Breast epithelium (tissue), 4 donors: ENCODE measurements around the gene BIK. TPM values are rescaled to one million over a fixed set of nuclear protein-coding genes. Genes with fewer than 3 reads are reported as not detected.

Experiments used
- DNase-seq, 2 donors: peaks; one replicate each; pipeline ENCODE4 v3.0.0-alpha.2; 2019; ENCODE audit warnings: low spot score in 2 of 2
- H3K27ac ChIP-seq, 2 donors: fragments of 200-600 bp; sonication (generic) in 1 of 2; one replicate each; pipeline ENCODE4 v1.5.1; 2016 to 2019; ENCODE audit warnings: mild to moderate bottlenecking in 1 of 2
- H3K27me3 ChIP-seq, 2 donors: fragments of 200-600 bp; sonication (generic) in 1 of 2; one replicate each; pipeline versions ENCODE4 v1.5.1 to v1.6.0; 2017 to 2019; ENCODE audit warnings: control low read depth in 1 of 2, mild to moderate bottlenecking in 1 of 2
- H3K36me3 ChIP-seq: fragments of 200-600 bp; one replicate; pipeline ENCODE4 v1.5.1; 2019
- H3K4me1 ChIP-seq, 2 donors: fragments of 200-600 bp; sonication (generic); one replicate each; pipeline ENCODE4 v1.5.1; 2016 to 2019; ENCODE audit warnings: control low read depth in 1 of 2
- H3K4me3 ChIP-seq, 3 donors: fragments of 200-600 bp; sonication (generic); 1 replicate in 2 of 3; 2 replicates in 1 of 3; pipeline ENCODE4 v1.5.1; 2016 to 2019; ENCODE audit warnings: mild to moderate bottlenecking in 3 of 3, moderate library complexity in 2 of 3
- H3K9me3 ChIP-seq, 2 donors: fragments of 200-600 bp; sonication (generic) in 1 of 2; one replicate each; pipeline ENCODE4 v1.5.1; 2016 to 2019; ENCODE audit warnings: control low read depth in 1 of 2
- POLR2A ChIP-seq: fragments of 450-650 bp; IDR thresholded peaks from one replicate; pipeline ENCODE4 v1.6.1; 2016; ENCODE audit warnings: antibody characterized with exemption, mild to moderate bottlenecking, moderate library complexity
- POLR2AphosphoS5 ChIP-seq, 3 donors: sonication (generic); formaldehyde crosslinking; IDR thresholded peaks; one replicate each; pipeline ENCODE4 v1.6.1; 2017; ENCODE audit warnings: antibody characterized with exemption in 3 of 3
- intact Hi-C: fragments of 100-400 bp; cut with DNase I; formaldehyde crosslinking; loops from one replicate; pipeline ENCODE4 v1.15.1; 2023; ENCODE audit warnings: low total_unique reads
- total RNA-seq, 3 donors: library from RNA; depleted of rRNA; stranded (reverse); fragments of >200 nt; gene quantifications; one replicate each; pipeline ENCODE4 v1.1.0, GENCODE V29; 2016
- TF ChIP-seq, protein P1 (sequence below), 3 donors: fragments of 450-650 bp; IDR thresholded peaks; one replicate each; pipeline ENCODE4 v1.5.1; 2016 to 2017; ENCODE audit warnings: antibody characterized with exemption in 3 of 3, mild to moderate bottlenecking in 3 of 3, moderate library complexity in 3 of 3

BIK gene
- total RNA-seq, 3 donors from 2014 or later: 22.6 to 25.0 TPM; not detected in 1

DNA sequence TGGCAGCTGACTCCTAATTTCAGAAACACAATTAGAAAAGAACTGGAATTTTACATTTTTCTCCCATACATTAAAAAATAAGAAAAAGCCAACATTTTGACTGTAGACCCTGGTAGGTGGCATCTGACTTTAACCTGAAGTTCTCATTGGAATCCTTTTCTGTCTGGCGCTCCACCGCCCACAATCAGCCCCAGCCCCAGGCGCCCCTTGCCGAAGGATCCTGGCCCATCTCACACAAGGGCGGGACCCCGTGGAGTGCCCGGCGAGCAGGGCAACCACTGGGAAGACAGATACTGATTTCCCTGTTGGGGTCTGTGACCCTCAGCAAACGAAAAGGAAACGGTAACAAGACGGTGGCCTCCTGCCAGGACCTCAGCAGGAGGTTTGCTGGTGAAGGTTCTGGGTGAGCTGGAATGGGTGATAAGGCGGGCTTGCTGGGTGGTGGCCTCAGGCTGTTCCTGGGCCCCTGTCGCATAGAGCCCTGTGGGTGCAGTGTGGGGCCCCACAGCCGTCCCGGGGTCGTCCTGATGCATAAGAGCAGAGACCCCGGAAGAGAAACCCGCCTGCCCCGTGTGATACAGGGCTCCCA, 56.5 kb downstream of the BIK start:
- DNase-seq: no peak
- Histone ChIP-seq H3K4me3 (no peak overlapping the region), H3K9me3 (no peaks in the 10 kb centered on the region), H3K27ac (no peak overlapping the region), H3K36me3 (no peaks in the 10 kb centered on the region), H3K4me1 (peaks cover 0 to 9% of the 10 kb centered on the region in 2 donors), H3K27me3 (no peaks in the 10 kb centered on the region)
- TF ChIP-seq POLR2AphosphoS5 (IDR thresholded peaks at IDR 0.05): no peak
- TF ChIP-seq POLR2A: no peak
- TF ChIP-seq, protein P1, sequence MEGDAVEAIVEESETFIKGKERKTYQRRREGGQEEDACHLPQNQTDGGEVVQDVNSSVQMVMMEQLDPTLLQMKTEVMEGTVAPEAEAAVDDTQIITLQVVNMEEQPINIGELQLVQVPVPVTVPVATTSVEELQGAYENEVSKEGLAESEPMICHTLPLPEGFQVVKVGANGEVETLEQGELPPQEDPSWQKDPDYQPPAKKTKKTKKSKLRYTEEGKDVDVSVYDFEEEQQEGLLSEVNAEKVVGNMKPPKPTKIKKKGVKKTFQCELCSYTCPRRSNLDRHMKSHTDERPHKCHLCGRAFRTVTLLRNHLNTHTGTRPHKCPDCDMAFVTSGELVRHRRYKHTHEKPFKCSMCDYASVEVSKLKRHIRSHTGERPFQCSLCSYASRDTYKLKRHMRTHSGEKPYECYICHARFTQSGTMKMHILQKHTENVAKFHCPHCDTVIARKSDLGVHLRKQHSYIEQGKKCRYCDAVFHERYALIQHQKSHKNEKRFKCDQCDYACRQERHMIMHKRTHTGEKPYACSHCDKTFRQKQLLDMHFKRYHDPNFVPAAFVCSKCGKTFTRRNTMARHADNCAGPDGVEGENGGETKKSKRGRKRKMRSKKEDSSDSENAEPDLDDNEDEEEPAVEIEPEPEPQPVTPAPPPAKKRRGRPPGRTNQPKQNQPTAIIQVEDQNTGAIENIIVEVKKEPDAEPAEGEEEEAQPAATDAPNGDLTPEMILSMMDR (IDR thresholded peaks at IDR 0.05): no peak
- intact Hi-C loops: loop anchor here (5.0 kb wide), 1 partner anchor 1690 kb away; no protein-coding TSS in a partner anchor

DNA sequence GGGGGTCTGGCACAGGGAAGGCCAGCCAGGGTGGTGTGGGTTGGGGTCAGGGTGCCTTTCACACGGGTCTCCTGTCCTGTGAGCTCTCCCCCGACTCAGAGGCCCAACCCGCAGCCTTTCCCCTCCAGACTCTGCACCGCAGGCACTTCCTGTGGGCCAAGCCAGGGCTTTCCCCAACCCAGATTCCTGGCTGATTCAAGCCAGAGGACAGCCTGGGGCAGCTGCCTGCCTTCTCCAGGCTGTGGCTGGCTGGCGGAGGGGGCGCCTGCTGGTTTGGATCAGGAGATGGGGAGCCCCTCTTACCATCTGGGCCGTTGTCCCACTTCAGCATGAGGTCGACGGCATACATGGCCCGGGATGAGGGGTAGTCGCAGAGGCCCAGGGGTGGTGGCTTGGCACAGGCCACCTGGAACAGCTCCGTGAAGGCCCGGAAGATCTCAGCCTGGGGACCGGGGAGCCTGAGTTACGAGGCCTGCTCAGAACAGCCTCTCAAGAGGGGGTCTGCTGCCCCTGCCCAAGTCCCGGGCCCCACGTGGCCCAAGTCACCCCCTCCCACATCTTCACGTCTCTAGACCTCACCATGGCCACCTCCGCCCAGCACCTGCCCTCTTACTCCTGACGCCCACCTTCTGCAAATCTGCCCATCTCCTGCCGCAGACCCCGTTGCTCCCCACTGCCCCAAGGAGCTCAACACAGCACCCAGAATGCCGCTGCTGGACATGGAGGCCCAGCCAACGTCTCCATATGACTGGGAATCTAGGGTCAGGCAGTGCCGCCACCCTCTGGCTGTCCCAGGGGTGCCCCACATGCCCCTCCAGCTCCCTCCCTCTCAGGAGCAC, 58.1 kb downstream of the BIK start:
- Histone ChIP-seq H3K9me3 (no peaks in the 10 kb centered on the region), H3K27me3 (no peaks in the 10 kb centered on the region), H3K36me3 (no peaks in the 10 kb centered on the region), H3K27ac (no peak overlapping the region), H3K4me1 (peaks cover 0 to 5% of the 10 kb centered on the region in 2 donors), H3K4me3 (no peak overlapping the region)
- intact Hi-C loops: loop anchor here (5.0 kb wide), 1 partner anchor 1691 kb away; no protein-coding TSS in a partner anchor
- DNase-seq: no peak
- TF ChIP-seq POLR2A (no peak), POLR2AphosphoS5 (IDR thresholded peaks at IDR 0.05) (no peak)
- TF ChIP-seq, protein P1 (IDR thresholded peaks at IDR 0.05): no peak

DNA sequence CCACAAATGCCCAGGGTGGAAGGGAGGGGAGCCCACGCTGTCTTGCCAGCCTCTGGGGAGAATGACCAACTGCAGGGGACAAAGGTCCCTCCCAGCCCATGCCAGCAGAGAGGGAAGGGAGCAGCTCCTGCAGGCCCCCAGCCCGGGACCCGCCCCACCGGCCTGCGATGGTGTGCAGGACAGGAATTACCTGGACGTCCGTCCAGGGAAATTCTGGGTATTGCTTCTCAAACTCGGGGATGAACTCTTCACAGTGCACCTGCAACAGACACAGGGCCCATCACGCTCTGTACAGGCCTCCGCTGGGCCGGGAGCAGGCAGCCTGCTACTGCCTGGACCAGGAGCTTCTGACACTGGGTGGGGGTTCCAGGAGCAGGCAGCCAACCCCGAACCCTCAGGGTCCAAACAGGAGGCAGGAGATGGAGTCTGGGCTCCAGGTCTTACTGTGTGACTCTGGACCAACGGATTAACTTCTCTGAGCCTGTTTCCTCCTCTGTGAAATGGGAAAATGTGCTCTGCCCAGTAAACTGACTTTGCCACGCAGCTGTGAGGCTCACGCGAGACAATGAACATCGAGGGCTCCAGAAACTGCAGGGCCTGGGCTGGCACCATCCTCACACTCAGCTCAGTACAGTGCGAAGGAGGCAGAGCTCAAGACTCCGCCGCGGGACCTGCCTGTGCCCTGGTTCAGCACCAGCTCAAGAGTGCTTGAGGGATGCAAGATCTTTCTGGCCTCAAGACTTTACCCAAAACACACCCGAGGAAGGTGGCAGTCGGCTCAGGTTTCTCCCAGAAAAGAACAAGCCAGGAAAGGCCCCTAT, 59.0 kb downstream of the BIK start:
- no peaks in the 10 kb centered on the region for H3K27me3 ChIP-seq
- DNase-seq: no peak
- intact Hi-C loops: loop anchor here (5.0 kb wide), 1 partner anchor 1692 kb away; no protein-coding TSS in a partner anchor
- H3K4me3 ChIP-seq: no peak overlapping the region
- no peaks in the 10 kb centered on the region for H3K4me1 ChIP-seq
- H3K27ac ChIP-seq: no peak overlapping the region
- TF ChIP-seq, protein P1 (IDR thresholded peaks at IDR 0.05): no peak
- TF ChIP-seq POLR2A (no peak), POLR2AphosphoS5 (IDR thresholded peaks at IDR 0.05) (no peak)
- no peaks in the 10 kb centered on the region for H3K9me3 ChIP-seq
- no peaks in the 10 kb centered on the region for H3K36me3 ChIP-seq

DNA sequence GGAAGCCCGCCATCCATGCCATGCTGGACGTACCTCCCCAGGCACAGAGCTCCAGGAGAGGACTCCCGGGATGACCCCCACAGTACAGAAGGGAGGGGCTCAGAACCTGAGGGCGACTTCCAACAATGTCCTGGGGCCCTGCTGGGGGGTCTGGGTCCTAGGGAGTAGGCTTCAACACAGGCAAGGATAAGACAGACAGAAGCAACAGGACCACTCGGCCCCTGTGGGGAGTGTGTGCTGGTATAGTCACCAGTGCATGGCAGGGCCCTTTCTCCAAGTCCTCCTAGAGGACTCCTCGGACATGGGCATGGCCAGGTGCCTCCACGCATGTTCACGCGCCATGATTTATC, 59.6 kb downstream of the BIK start:
- intact Hi-C loops: no loop called here

More for the DNA sequence above, 59.6 kb downstream of the BIK start:
- Histone ChIP-seq H3K27me3 (no peaks in the 10 kb centered on the region), H3K27ac (no peak overlapping the region), H3K4me1 (no peaks in the 10 kb centered on the region), H3K36me3 (no peaks in the 10 kb centered on the region), H3K4me3 (no peak overlapping the region), H3K9me3 (no peaks in the 10 kb centered on the region)
- no peak for DNase-seq
- TF ChIP-seq POLR2AphosphoS5 (IDR thresholded peaks at IDR 0.05) (no peak), POLR2A (no peak)
- TF ChIP-seq, protein P1 (IDR thresholded peaks at IDR 0.05): no peak
